WERI-Rb-1 (cell line): ENCODE results near the gene SYNDIG1.

Experiments
- DNase-seq: peaks from one replicate; pipeline ENCODE4 v3.0.0-alpha.2; 2020
- H3K27ac ChIP-seq: fragments of 250-450 bp; sonication (Bioruptor Pico); 2 replicates; pipeline ENCODE4 v1.5.1; 2020; ENCODE audit warnings: mild to moderate bottlenecking, moderate library complexity
- H3K27me3 ChIP-seq: fragments of 250-450 bp; sonication (Bioruptor Pico); 2 replicates; pipeline ENCODE4 v1.5.1; 2021; ENCODE audit warnings: mild to moderate bottlenecking, low read depth, moderate library complexity; ENCODE audit not compliant: insufficient read depth, severe bottlenecking
- H3K36me3 ChIP-seq: fragments of 250-450 bp; sonication (Bioruptor Pico); 2 replicates; pipeline ENCODE4 v1.5.1; 2020; ENCODE audit warnings: mild to moderate bottlenecking, moderate library complexity
- H3K4me3 ChIP-seq: 2 replicates; pipeline ENCODE4 v1.5.1; 2011; ENCODE audit warnings: low read depth, mild to moderate bottlenecking, control low read depth, low read length
- H3K9me3 ChIP-seq: fragments of 250-450 bp; sonication (Bioruptor Pico); 2 replicates; pipeline ENCODE4 v1.5.1; 2021; ENCODE audit warnings: mild to moderate bottlenecking, moderate library complexity; ENCODE audit not compliant: severe bottlenecking
- CTCF ChIP-seq: IDR thresholded peaks from 2 replicates; pipeline ENCODE4 v1.5.1; 2011; ENCODE audit warnings: low read depth, mild to moderate bottlenecking, control low read depth, inconsistent platforms, low read length

The SYNDIG1 gene

GRCh38 chr20:24582373-24583168, 113.1 kb downstream of the SYNDIG1 start:
- Histone ChIP-seq H3K36me3 (no peaks in the 10 kb centered on the region), H3K27ac (no peak overlapping the region), H3K4me3 (no peak overlapping the region), H3K27me3 (no peaks in the 10 kb centered on the region), H3K9me3 (no peaks in the 10 kb centered on the region)
- TF ChIP-seq CTCF, result no peak
- DNase-seq, result no peak

GRCh38 chr20:24583169-24583792, 113.9 kb downstream of the SYNDIG1 start:
- no peak for DNase-seq
- H3K36me3 ChIP-seq, result no peaks in the 10 kb centered on the region
- H3K4me3 ChIP-seq, result no peak overlapping the region
- no peaks in the 10 kb centered on the region for H3K9me3 ChIP-seq
- no peak overlapping the region for H3K27ac ChIP-seq
- H3K27me3 ChIP-seq, result no peaks in the 10 kb centered on the region
- TF ChIP-seq CTCF, result no peak

GRCh38 chr20:24584078-24584477, 114.6 kb downstream of the SYNDIG1 start:
- no peak for DNase-seq
- no peaks in the 10 kb centered on the region for H3K36me3 ChIP-seq
- TF ChIP-seq CTCF, result no peak
- no peaks in the 10 kb centered on the region for H3K9me3 ChIP-seq
- no peak overlapping the region for H3K27ac ChIP-seq
- H3K4me3 ChIP-seq, result no peak overlapping the region
- no peaks in the 10 kb centered on the region for H3K27me3 ChIP-seq

- no peaks in the 10 kb centered on the region for H3K27me3 ChIP-seq
- no peaks in the 10 kb centered on the region for H3K9me3 ChIP-seq
- no peak overlapping the region for H3K27ac ChIP-seq
- H3K36me3 ChIP-seq, result no peaks in the 10 kb centered on the region
- H3K4me3 ChIP-seq, result no peak overlapping the region
- no peak for TF ChIP-seq CTCF
- DNase-seq, result no peak
These were observed 115.3 kb downstream of the SYNDIG1 start for GRCh38 chr20:24584538-24585356.

GRCh38 chr20:24585796-24586522, 116.5 kb downstream of the SYNDIG1 start:
- DNase-seq, result no peak
- H3K4me3 ChIP-seq, result no peak overlapping the region
- H3K27me3 ChIP-seq, result no peaks in the 10 kb centered on the region
- H3K27ac ChIP-seq, result no peak overlapping the region
- TF ChIP-seq CTCF, result no peak
- no peaks in the 10 kb centered on the region for H3K9me3 ChIP-seq
- no peaks in the 10 kb centered on the region for H3K36me3 ChIP-seq
